ENCODE data around the gene OR4F15. TPM values are rescaled to one million over a fixed set of nuclear protein-coding genes. Genes with fewer than 3 reads are reported as not detected.

Gene OR4F15
- total RNA-seq, 2 donors from 2014 or later = not detected

Other genes with a start within 250 kb of the OR4F15 start
- gene TM2D3, start 159.8 kb upstream of the OR4F15 start, total RNA-seq = 10 to 100 TPM; 39.2 to 46.8 TPM
- 10 to 100 TPM; 19.9 to 22.6 TPM for gene TARS3, start 87.7 kb upstream of the OR4F15 start, total RNA-seq
- not detected for gene OR4F6, start 8.7 kb upstream of the OR4F15 start, total RNA-seq